Mesothelial cell of epicardium (in vitro differentiated cells): Measurements from ENCODE around the gene PHC3. TPM values are rescaled to one million over a fixed set of nuclear protein-coding genes. Genes with fewer than 3 reads are reported as not detected.
A peak's percentile ranks its signal among the peaks of the same experiment; 100 is the strongest.

Experiments
- DNase-seq, 2 experiments: peaks; one replicate each; pipeline ENCODE4 v3.0.0; 2021; ENCODE audit warnings: low spot score in 2 of 2; ENCODE audit not compliant: unreplicated experiment in 2 of 2
- H3K27ac Mint-ChIP-seq: 2 replicates; pipeline ENCODE4 v1.8.0; 2021; ENCODE audit warnings: mixed read lengths
- H3K27me3 Mint-ChIP-seq: 2 replicates; pipeline ENCODE4 v1.8.0; 2021; ENCODE audit warnings: low read depth, mixed read lengths
- H3K36me3 Mint-ChIP-seq: 2 replicates; pipeline ENCODE4 v1.8.0; 2021; ENCODE audit warnings: mixed read lengths
- H3K4me1 Mint-ChIP-seq: 2 replicates; pipeline ENCODE4 v1.8.0; 2021; ENCODE audit warnings: mixed read lengths
- H3K4me3 Mint-ChIP-seq: 2 replicates; pipeline ENCODE4 v1.8.0; 2021; ENCODE audit warnings: mild to moderate bottlenecking, moderate library complexity, mixed read lengths
- H3K9me3 Mint-ChIP-seq: 2 replicates; pipeline ENCODE4 v1.8.0; 2021; ENCODE audit warnings: mixed read lengths
- CTCF ChIP-seq: fragments of 200-600 bp; sonication (generic); IDR thresholded peaks from one replicate; pipeline ENCODE4 v1.5.0; 2021; ENCODE audit warnings: antibody characterized with exemption; ENCODE audit not compliant: unreplicated experiment
- total RNA-seq: library from RNA; stranded (reverse); gene quantifications from 3 replicates; pipeline ENCODE4 v1.2.1, GENCODE V29; 2021

Gene PHC3
- total RNA-seq, 1 donor from 2014 or later, result 58.1 TPM

- Mint-ChIP-seq H3K36me3 (peaks cover 49% of the 10 kb centered on the region), H3K4me3 (no peak overlapping the region), H3K9me3 (peaks cover 20% of the 10 kb centered on the region), H3K4me1 (peaks cover 3% of the 10 kb centered on the region), H3K27me3 (no peaks in the 10 kb centered on the region), H3K27ac (no peak overlapping the region)
- DNase-seq, result no peak
- TF ChIP-seq CTCF, result no peak
Observed at GRCh38 chr3:170159933-170160332, 21.6 kb downstream of the PHC3 start.

- TF ChIP-seq CTCF, result no peak
- H3K9me3 Mint-ChIP-seq, result peaks cover 20% of the 10 kb centered on the region
- no peaks in the 10 kb centered on the region for H3K27me3 Mint-ChIP-seq
- no peak for DNase-seq
- peaks cover 7% of the 10 kb centered on the region for H3K4me1 Mint-ChIP-seq
- peaks cover 48% of the 10 kb centered on the region for H3K36me3 Mint-ChIP-seq
- no peak overlapping the region for H3K4me3 Mint-ChIP-seq
- peak overlapping the region; percentile 41 for H3K27ac Mint-ChIP-seq
Observed at GRCh38 chr3:170159459-170159858, 22.1 kb downstream of the PHC3 start.

GRCh38 chr3:170155604-170156003, 25.9 kb downstream of the PHC3 start:
- Mint-ChIP-seq H3K27me3 (no peaks in the 10 kb centered on the region), H3K36me3 (peaks cover 33% of the 10 kb centered on the region), H3K4me3 (no peak overlapping the region), H3K9me3 (no peaks in the 10 kb centered on the region), H3K4me1 (peaks cover 8% of the 10 kb centered on the region), H3K27ac (no peak overlapping the region)
- no peak for TF ChIP-seq CTCF
- no peak for DNase-seq

- Mint-ChIP-seq H3K36me3 (peaks cover 29% of the 10 kb centered on the region), H3K4me3 (no peak overlapping the region), H3K4me1 (peaks cover 8% of the 10 kb centered on the region), H3K27ac (peak overlapping the region; percentile 40), H3K9me3 (no peaks in the 10 kb centered on the region), H3K27me3 (no peaks in the 10 kb centered on the region)
- TF ChIP-seq CTCF, result no peak
- no peak for DNase-seq
Observed at GRCh38 chr3:170154569-170155143, 26.9 kb downstream of the PHC3 start.

GRCh38 chr3:170154084-170154483, 27.4 kb downstream of the PHC3 start:
- no peak overlapping the region for H3K4me3 Mint-ChIP-seq
- no peaks in the 10 kb centered on the region for H3K9me3 Mint-ChIP-seq

More at GRCh38 chr3:170154084-170154483, 27.4 kb downstream of the PHC3 start:
- H3K4me1 Mint-ChIP-seq, result peaks cover 8% of the 10 kb centered on the region
- no peak overlapping the region for H3K27ac Mint-ChIP-seq
- H3K36me3 Mint-ChIP-seq, result peaks cover 26% of the 10 kb centered on the region
- no peak for TF ChIP-seq CTCF
- no peak for DNase-seq
- no peaks in the 10 kb centered on the region for H3K27me3 Mint-ChIP-seq
